Measurements from ENCODE around the gene GLB1L. TPM values are rescaled to one million over a fixed set of nuclear protein-coding genes. Genes with fewer than 3 reads are reported as not detected.
"Not testable (repeated sequence)": the region's sequence is repeated elsewhere in the genome, so short reads cannot be mapped to it uniquely, and the experiment has no call there.

Gene GLB1L
- total RNA-seq, 1 donor from 2014 or later: 7.3 TPM

GRCh38 chr2:219289195-219289536 is 43.9 kb upstream of the GLB1L start:
- peaks cover 7% of the 10 kb centered on the region for H3K27me3 Mint-ChIP-seq (ENCODE audit: unreplicated experiment)
- H3K27ac Mint-ChIP-seq (ENCODE audit: unreplicated experiment): no peak overlapping the region

GRCh38 chr2:219287580-219288265 is 42.5 kb upstream of the GLB1L start:
- no peak for DNase-seq (ENCODE audit: low spot score)
- Mint-ChIP-seq H3K9me3 (ENCODE audit: unreplicated experiment) (no peaks in the 10 kb centered on the region), H3K4me3 (ENCODE audit: unreplicated experiment) (no peak overlapping the region), H3K36me3 (ENCODE audit: low read depth, unreplicated experiment) (peaks cover 12% of the 10 kb centered on the region), H3K4me1 (ENCODE audit: unreplicated experiment) (no peaks in the 10 kb centered on the region), H3K27ac (ENCODE audit: unreplicated experiment) (no peak overlapping the region), H3K27me3 (ENCODE audit: unreplicated experiment) (peaks cover 5% of the 10 kb centered on the region)
- TF ChIP-seq CTCF (IDR thresholded peaks at IDR 0.05; ENCODE audit: unreplicated experiment): no peak

More at GRCh38 chr2:219289195-219289536, 43.9 kb upstream of the GLB1L start:
- TF ChIP-seq CTCF (IDR thresholded peaks at IDR 0.05; ENCODE audit: unreplicated experiment): no peak
- Mint-ChIP-seq H3K4me3 (ENCODE audit: unreplicated experiment) (no peak overlapping the region), H3K36me3 (ENCODE audit: low read depth, unreplicated experiment) (peaks cover 3% of the 10 kb centered on the region), H3K4me1 (ENCODE audit: unreplicated experiment) (peaks cover 3% of the 10 kb centered on the region), H3K9me3 (ENCODE audit: unreplicated experiment) (no peaks in the 10 kb centered on the region)
- no peak for DNase-seq (ENCODE audit: low spot score)

- H3K36me3 Mint-ChIP-seq (ENCODE audit: low read depth, unreplicated experiment): peaks cover 17% of the 10 kb centered on the region
- not testable (repeated sequence) for H3K9me3 Mint-ChIP-seq (ENCODE audit: unreplicated experiment); H3K27ac Mint-ChIP-seq (ENCODE audit: unreplicated experiment); DNase-seq (ENCODE audit: low spot score); H3K4me1 Mint-ChIP-seq (ENCODE audit: unreplicated experiment); H3K4me3 Mint-ChIP-seq (ENCODE audit: unreplicated experiment); H3K27me3 Mint-ChIP-seq (ENCODE audit: unreplicated experiment)
Measured at GRCh38 chr2:219287116-219287440, 41.8 kb upstream of the GLB1L start.

- no peak for TF ChIP-seq CTCF (IDR thresholded peaks at IDR 0.05; ENCODE audit: unreplicated experiment)
- Mint-ChIP-seq H3K4me3 (ENCODE audit: unreplicated experiment) (no peak overlapping the region), H3K4me1 (ENCODE audit: unreplicated experiment) (no peaks in the 10 kb centered on the region), H3K27me3 (ENCODE audit: unreplicated experiment) (peaks cover 7% of the 10 kb centered on the region), H3K27ac (ENCODE audit: unreplicated experiment) (no peak overlapping the region), H3K9me3 (ENCODE audit: unreplicated experiment) (no peaks in the 10 kb centered on the region), H3K36me3 (ENCODE audit: low read depth, unreplicated experiment) (peaks cover 17% of the 10 kb centered on the region)
- no peak for DNase-seq (ENCODE audit: low spot score)
Measured at GRCh38 chr2:219286436-219287115, 41.3 kb upstream of the GLB1L start.

- H3K27ac Mint-ChIP-seq (ENCODE audit: unreplicated experiment): no peak overlapping the region
- no peaks in the 10 kb centered on the region for H3K9me3 Mint-ChIP-seq (ENCODE audit: unreplicated experiment)
- peaks cover 20% of the 10 kb centered on the region for H3K36me3 Mint-ChIP-seq (ENCODE audit: low read depth, unreplicated experiment)
- DNase-seq (ENCODE audit: low spot score): no peak
- no peaks in the 10 kb centered on the region for H3K4me1 Mint-ChIP-seq (ENCODE audit: unreplicated experiment)
- TF ChIP-seq CTCF (IDR thresholded peaks at IDR 0.05; ENCODE audit: unreplicated experiment): no peak
- no peak overlapping the region for H3K4me3 Mint-ChIP-seq (ENCODE audit: unreplicated experiment)
- peaks cover 10% of the 10 kb centered on the region for H3K27me3 Mint-ChIP-seq (ENCODE audit: unreplicated experiment)
Measured at GRCh38 chr2:219285894-219286425, 40.7 kb upstream of the GLB1L start.
